T47D (cell line): ENCODE data around the gene GJC1.
"Not testable (repeated sequence)": the region's sequence is repeated elsewhere in the genome, so short reads cannot be mapped to it uniquely, and the experiment has no call there.

ENCODE experiments used
- DNase-seq, 2 experiments: peaks; one replicate each; pipeline versions ENCODE4 v3.0.0 to v3.0.0-alpha.2; 2011 to 2012; ENCODE audit warnings: low read depth in 1 of 2, low spot score in 1 of 2
- JUND ChIP-seq: IDR thresholded peaks from 2 replicates; pipeline ENCODE4 v1.6.1; 2012; ENCODE audit warnings: low read depth
- in situ Hi-C: cut with HindIII; loops from 2 replicates; pipeline ENCODE4 v1.10.0; 2016; ENCODE audit warnings: low sequenced_read_pairs, low pct_unique_long_range_greater_than_20kb

The GJC1 gene

DNA sequence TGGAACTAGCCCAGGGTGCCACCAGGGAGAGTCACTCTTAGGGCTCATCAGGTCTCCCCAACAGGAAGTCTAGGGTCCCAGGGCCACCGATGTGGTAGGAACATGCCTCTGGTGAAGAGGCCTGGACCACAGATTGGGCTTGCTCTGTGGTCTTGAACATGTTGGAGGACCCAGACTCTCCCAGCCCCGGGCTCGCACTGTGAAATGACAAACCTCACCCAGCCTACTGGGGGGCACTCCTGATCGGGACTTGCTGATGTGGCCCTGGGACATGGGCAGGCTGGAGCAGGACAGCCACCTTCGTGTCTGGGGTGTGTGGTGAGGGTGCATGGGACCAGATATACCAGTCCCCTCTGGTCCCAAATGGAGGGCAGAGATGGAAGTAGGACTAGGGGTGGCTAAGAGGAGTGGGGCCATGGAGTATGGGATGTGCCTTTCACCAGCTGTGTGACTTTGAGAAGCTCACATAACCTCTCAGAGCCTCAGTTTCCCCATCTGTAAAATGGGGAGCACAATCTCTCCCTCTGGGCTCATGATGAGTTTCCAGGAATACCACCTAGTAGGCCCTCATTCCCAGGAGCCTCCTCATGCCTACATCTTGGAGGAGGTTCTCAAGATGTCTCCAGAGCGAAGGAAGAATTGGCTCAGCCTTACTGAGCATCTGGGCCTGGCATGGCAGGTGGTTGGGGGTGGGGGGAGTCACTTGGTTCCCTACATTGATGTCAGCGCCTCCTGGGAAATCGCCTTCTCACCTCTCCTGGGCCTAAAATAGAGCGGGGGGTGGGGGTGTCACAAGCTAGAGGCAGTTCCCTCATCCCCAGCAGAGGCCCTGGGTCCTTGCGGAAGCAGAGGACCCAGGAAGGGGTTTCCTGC lies 72.8 kb downstream of the GJC1 start:
- in situ Hi-C loops: no loop called here
- DNase-seq: no peak
- TF ChIP-seq JUND: no peak

DNA sequence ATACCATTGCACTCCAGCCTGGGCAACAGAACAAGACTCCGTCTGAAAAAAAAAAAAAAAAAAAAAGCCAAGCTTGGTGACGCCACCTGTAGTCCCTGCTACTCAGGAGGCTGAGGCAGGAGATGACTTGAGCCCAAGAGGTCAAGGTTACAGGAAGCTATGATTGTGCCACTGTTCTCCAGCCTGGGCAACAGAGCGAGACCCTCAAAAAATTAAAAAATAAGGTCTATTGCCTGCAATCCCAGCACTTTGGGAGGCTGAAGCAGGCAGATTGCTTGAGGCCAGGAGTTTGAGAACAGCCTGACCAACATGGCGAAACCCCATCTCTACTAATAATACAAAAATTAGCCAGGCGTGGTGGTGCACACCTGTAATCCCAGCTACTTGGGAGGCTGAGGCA lies 74.9 kb downstream of the GJC1 start:
- in situ Hi-C loops, DNase-seq: not testable (repeated sequence)

- no peak for TF ChIP-seq JUND
- in situ Hi-C loops: no loop called here
- no peak for DNase-seq
These were observed 75.8 kb downstream of the GJC1 start for GRCh38 chr17:44754276-44754675.

- in situ Hi-C loops: no loop called here
- DNase-seq: no peak
- no peak for TF ChIP-seq JUND
These were observed 76.9 kb downstream of the GJC1 start for GRCh38 chr17:44752953-44753861.

DNA sequence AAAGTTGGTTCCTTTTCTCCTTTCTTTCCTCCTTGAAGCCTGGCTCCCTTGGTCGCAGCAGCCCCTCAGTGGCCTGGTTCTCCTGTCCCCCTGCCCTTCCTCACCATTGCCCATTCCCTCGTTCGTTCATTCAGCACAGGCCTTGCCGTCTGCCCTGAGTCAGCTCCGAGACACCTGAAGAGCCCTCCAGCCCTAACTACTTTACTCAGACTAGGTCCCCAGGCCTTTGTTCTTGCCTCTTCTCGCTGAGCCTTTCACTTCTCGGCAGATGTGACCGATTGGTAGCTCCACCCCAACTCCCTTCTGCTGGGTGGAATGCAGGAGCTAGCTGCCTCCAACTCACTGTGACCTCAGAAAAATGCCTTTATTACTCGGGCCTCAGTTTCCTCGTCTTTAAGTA lies 78.3 kb downstream of the GJC1 start:
- in situ Hi-C loops: no loop called here
- no peak for TF ChIP-seq JUND
- DNase-seq: no peak

DNA sequence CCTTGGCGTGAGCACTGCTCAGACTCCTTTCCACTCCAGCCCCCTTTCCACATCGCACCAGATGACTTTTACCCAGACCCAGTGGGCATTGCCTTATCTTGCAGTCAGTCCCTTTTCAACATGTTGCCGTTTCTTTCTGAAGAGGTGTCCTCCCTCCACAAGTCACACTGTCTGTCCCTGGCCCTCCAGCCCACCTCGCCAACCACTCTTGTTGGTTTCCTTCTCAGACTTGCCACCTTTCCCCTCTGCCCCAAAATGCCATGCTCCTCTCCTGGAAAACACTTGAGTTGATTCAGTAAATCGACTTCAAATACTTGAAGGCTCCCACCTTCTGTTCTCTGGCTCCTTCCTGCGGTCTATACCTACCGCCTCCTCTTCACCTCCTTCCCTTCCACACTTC lies 78.8 kb downstream of the GJC1 start:
- in situ Hi-C loops: no loop called here
- TF ChIP-seq JUND: no peak
- no peak for DNase-seq

DNA sequence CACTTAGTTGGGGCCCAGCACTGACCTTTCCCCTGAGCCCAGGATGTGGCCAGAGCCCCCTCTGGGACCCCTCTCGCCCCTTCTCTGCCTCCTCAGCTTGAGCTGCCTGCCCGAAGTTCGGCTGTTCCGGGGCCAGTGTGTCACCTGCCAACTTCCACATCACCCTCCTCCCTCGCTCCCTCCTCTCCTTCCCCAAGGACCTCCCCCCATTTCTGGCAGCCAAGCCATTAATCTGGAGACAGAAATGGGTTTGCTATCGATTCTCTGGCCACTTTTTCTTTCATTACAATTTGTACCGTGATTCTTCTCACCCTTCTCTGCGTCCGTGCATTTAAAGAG lies 80.1 kb downstream of the GJC1 start:
- in situ Hi-C loops: no loop called here
- no peak for TF ChIP-seq JUND
- no peak for DNase-seq

DNA sequence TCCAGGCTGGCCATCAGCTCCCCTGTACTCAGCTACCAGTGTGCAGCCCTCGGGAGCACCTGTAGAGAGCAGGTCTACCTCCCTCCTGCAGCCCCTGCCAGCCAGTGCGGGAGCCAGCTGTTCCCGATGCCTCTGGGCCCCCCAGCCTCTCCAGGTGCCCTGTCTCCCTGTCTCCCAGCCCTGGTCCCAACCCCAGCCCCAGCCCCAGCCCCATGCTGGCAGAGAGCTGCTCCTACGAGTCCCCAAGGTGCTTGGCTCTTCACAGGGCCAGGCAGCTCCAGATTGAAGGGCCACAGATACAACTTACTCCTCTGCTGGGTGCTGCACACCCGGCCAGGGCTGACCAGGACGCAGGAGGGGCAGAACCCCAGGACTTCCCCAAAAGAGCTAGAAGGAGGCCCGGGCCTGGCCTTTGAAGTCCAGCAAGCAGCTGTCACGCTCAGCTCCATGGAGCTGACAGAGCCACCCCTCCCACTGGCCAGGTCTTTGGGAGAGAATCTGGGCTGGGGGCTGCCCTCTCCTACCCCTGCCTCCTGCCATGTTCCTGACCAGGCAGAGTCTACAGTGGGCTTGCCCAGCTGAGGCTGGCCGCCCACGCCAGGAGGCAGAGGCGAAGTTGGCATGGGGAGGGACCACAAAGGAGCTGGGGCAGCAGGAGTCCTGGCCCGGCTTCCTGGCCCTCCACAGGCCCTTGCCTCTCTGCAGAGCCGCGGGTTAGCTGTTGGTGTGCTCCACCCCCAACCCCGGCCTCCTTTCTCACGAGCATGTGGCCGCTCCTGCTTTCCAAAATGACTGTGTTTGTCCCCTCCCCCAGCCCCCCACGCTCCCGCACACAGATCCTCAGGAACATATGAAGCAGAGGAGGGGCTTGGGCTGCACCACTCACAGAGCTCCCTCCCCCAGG lies 80.8 kb downstream of the GJC1 start:
- DNase-seq: no peak
- in situ Hi-C loops: no loop called here
- TF ChIP-seq JUND: no peak
